A673 (cell line): ENCODE data around the gene NT5C2. TPM values are rescaled to one million over a fixed set of nuclear protein-coding genes. Genes with fewer than 3 reads are reported as not detected.
A peak's percentile ranks its signal among the peaks of the same experiment; 100 is the strongest.

Experiments
- BruUV-seq: library from RNA; stranded (reverse); fragments of 400-500 nt; replicated peaks from 2 replicates; lab custom pipeline; 2021; lab: Mats Ljungman, UMichigan
- CTCF ChIA-PET: fragments of 300-600 bp; sonication (Branson Sonifier 250); formaldehyde crosslinking; loops from one replicate; lab custom pipeline; 2022; ENCODE audit warnings: antibody characterized with exemption; lab: Charles Lee
- POLR2A ChIA-PET: fragments of 300-600 bp; sonication (Branson Sonifier 250); formaldehyde crosslinking; loops from one replicate; lab custom pipeline; 2022; ENCODE audit warnings: antibody characterized with exemption; ENCODE audit not compliant: low non-redundant PET; lab: Charles Lee
- DNase-seq: peaks from one replicate; pipeline ENCODE4 v3.0.0-alpha.2; 2015; ENCODE audit warnings: low spot score
- H3K27ac ChIP-seq: fragments of 200-600 bp; sonication (generic); 2 replicates; pipeline ENCODE4 v1.5.1; 2016; ENCODE audit warnings: mixed run types, low read depth, mild to moderate bottlenecking, mixed read lengths, antibody characterized with exemption, low read length; ENCODE audit not compliant: poor library complexity, severe bottlenecking
- H3K27me3 ChIP-seq: fragments of 200-600 bp; sonication (generic); replicated peaks from 2 replicates; pipeline ENCODE4 v1.6.1; 2017; ENCODE audit warnings: mixed run types, low read depth, mild to moderate bottlenecking, mixed read lengths, antibody characterized with exemption, low read length; ENCODE audit not compliant: insufficient read depth, poor library complexity
- H3K36me3 ChIP-seq: fragments of 200-600 bp; sonication (generic); 2 replicates; pipeline ENCODE4 v1.6.1; 2016; ENCODE audit warnings: mixed run types, mild to moderate bottlenecking, mixed read lengths, antibody characterized with exemption, low read length; ENCODE audit not compliant: insufficient read depth, poor library complexity, severe bottlenecking
- H3K4me1 ChIP-seq: fragments of 200-600 bp; sonication (generic); 2 replicates; pipeline ENCODE4 v1.6.1; 2017; ENCODE audit warnings: mixed run types, mild to moderate bottlenecking, mixed read lengths, antibody characterized with exemption, low read length; ENCODE audit not compliant: insufficient read depth, poor library complexity, severe bottlenecking
- H3K4me3 ChIP-seq: fragments of 200-600 bp; sonication (generic); 2 replicates; pipeline ENCODE4 v1.5.1; 2016; ENCODE audit warnings: low read depth, mixed run types, mild to moderate bottlenecking, mixed read lengths, low read length; ENCODE audit not compliant: poor library complexity, severe bottlenecking
- H3K9me3 ChIP-seq: fragments of 200-600 bp; sonication (generic); 2 replicates; pipeline ENCODE4 v1.6.1; 2016; ENCODE audit warnings: mixed run types, low read depth, mild to moderate bottlenecking, mixed read lengths, antibody characterized with exemption, low read length; ENCODE audit not compliant: poor library complexity, severe bottlenecking
- CTCF ChIP-seq: fragments of 300-800, 200-600 bp; sonication (generic); conservative IDR thresholded peaks from 2 replicates; pipeline ENCODE4 v1.5.1; 2017; ENCODE audit warnings: low read depth, mild to moderate bottlenecking, antibody characterized with exemption, low read length, moderate library complexity, mixed read lengths
- EZH2 ChIP-seq: fragments of 200-600 bp; sonication (generic); IDR thresholded peaks from 2 replicates; pipeline ENCODE4 v1.6.1; 2017; ENCODE audit warnings: borderline replicate concordance, low read depth, mild to moderate bottlenecking, mixed read lengths, antibody characterized with exemption, low read length; ENCODE audit not compliant: poor library complexity, severe bottlenecking
- intact Hi-C: fragments of 100-400 bp; cut with micrococcal nuclease; formaldehyde crosslinking; loops from one replicate; pipeline ENCODE4 v1.10.0; 2022; ENCODE audit not compliant: unreplicated experiment
- total RNA-seq: library from RNA; stranded (reverse); gene quantifications from 2 replicates; pipeline ENCODE4 v1.2.3, GENCODE V29; 2021

The NT5C2 gene
- total RNA-seq, 1 experiment from 2014 or later: 61.8 TPM

- no peaks in the 10 kb centered on the region for H3K4me1 ChIP-seq
- POLR2A ChIA-PET: no interaction called here
- no TSS peak for BruUV-seq
- no peak overlapping the region for H3K27ac ChIP-seq
- H3K9me3 ChIP-seq: no peaks in the 10 kb centered on the region
- intact Hi-C loops: loop anchor here (5.0 to 10.0 kb wide), 2 partner anchors 177 to 340 kb away; no protein-coding TSS in a partner anchor
- H3K4me3 ChIP-seq: no peak overlapping the region
- no peak for TF ChIP-seq EZH2
- no peak for TF ChIP-seq CTCF
- DNase-seq: no peak
- CTCF ChIA-PET: interaction anchor here (1.4 kb wide), 1 partner anchor 148 kb away, joined by 3 read pairs; no protein-coding TSS in a partner anchor
- H3K27me3 ChIP-seq: no peaks in the 10 kb centered on the region
- no peaks in the 10 kb centered on the region for H3K36me3 ChIP-seq
Measured at GRCh38 chr10:103064956-103065355, 128.1 kb downstream of the NT5C2 start.

GRCh38 chr10:103062854-103063590 is 130.1 kb downstream of the NT5C2 start:
- H3K4me1 ChIP-seq: no peaks in the 10 kb centered on the region
- BruUV-seq: no TSS peak
- no peak overlapping the region for H3K27ac ChIP-seq
- POLR2A ChIA-PET: no interaction called here
- intact Hi-C loops: loop anchor here (10.0 kb wide), 1 partner anchor 338 kb away; no protein-coding TSS in a partner anchor
- CTCF ChIA-PET: no interaction called here
- DNase-seq: no peak
- no peaks in the 10 kb centered on the region for H3K9me3 ChIP-seq
- no peaks in the 10 kb centered on the region for H3K27me3 ChIP-seq
- H3K36me3 ChIP-seq: no peaks in the 10 kb centered on the region
- no peak overlapping the region for H3K4me3 ChIP-seq
- TF ChIP-seq CTCF: peak; percentile 39; the same call in 1 of the 2 replicates
- TF ChIP-seq EZH2: no peak

GRCh38 chr10:103060575-103060974 is 132.5 kb downstream of the NT5C2 start:
- POLR2A ChIA-PET: interaction anchor here (0.6 kb wide), 1 partner anchor 80 kb away, joined by 8 read pairs; no protein-coding TSS in a partner anchor
- Histone ChIP-seq H3K27ac (no peak overlapping the region), H3K27me3 (no peaks in the 10 kb centered on the region), H3K9me3 (no peaks in the 10 kb centered on the region), H3K4me1 (no peaks in the 10 kb centered on the region), H3K36me3 (no peaks in the 10 kb centered on the region), H3K4me3 (no peak overlapping the region)
- intact Hi-C loops: loop anchor here (10.0 kb wide), 1 partner anchor 336 kb away; no protein-coding TSS in a partner anchor
- DNase-seq: no peak
- no TSS peak for BruUV-seq
- CTCF ChIA-PET: no interaction called here
- TF ChIP-seq CTCF: no peak
